ENCODE measurements around the gene MICU1. TPM values are rescaled to one million over a fixed set of nuclear protein-coding genes. Genes with fewer than 3 reads are reported as not detected.
"Not testable (repeated sequence)": the region's sequence is repeated elsewhere in the genome, so short reads cannot be mapped to it uniquely, and the experiment has no call there.

Gene MICU1
- total RNA-seq, 2 donors from 2014 or later: 30.9 to 36.0 TPM

GRCh38 chr10:72653383-72654096, 27.7 kb upstream of the MICU1 start:
- Histone ChIP-seq H3K9me3 (no peaks in the 10 kb centered on the region), H3K27ac (no peak overlapping the region), H3K4me1 (no peaks in the 10 kb centered on the region), H3K4me3 (no peak overlapping the region), H3K27me3 (no peaks in the 10 kb centered on the region), H3K36me3 (no peaks in the 10 kb centered on the region)
- TF ChIP-seq CTCF (IDR thresholded peaks at IDR 0.05): no peak
- no peak for DNase-seq (ENCODE audit: low spot score)

GRCh38 chr10:72649291-72649690, 23.4 kb upstream of the MICU1 start:
- DNase-seq (ENCODE audit: low spot score): no peak

GRCh38 chr10:72648301-72648700, 22.4 kb upstream of the MICU1 start:
- no peak for DNase-seq (ENCODE audit: low spot score)
- H3K4me1 ChIP-seq: no peaks in the 10 kb centered on the region
- H3K27ac ChIP-seq: no peak overlapping the region
- H3K4me3 ChIP-seq: no peak overlapping the region
- H3K27me3 ChIP-seq: no peaks in the 10 kb centered on the region
- TF ChIP-seq CTCF (IDR thresholded peaks at IDR 0.05): no peak
- no peaks in the 10 kb centered on the region for H3K9me3 ChIP-seq
- no peaks in the 10 kb centered on the region for H3K36me3 ChIP-seq

More at GRCh38 chr10:72649291-72649690, 23.4 kb upstream of the MICU1 start:
- H3K4me3 ChIP-seq: no peak overlapping the region
- no peak overlapping the region for H3K27ac ChIP-seq
- no peak for TF ChIP-seq CTCF (IDR thresholded peaks at IDR 0.05)
- H3K36me3 ChIP-seq: no peaks in the 10 kb centered on the region
- no peaks in the 10 kb centered on the region for H3K9me3 ChIP-seq
- H3K27me3 ChIP-seq: no peaks in the 10 kb centered on the region
- H3K4me1 ChIP-seq: no peaks in the 10 kb centered on the region

GRCh38 chr10:72646971-72647370, 21.1 kb upstream of the MICU1 start:
- H3K27me3 ChIP-seq; H3K36me3 ChIP-seq; H3K4me3 ChIP-seq; H3K9me3 ChIP-seq; H3K4me1 ChIP-seq; DNase-seq (ENCODE audit: low spot score); H3K27ac ChIP-seq: not testable (repeated sequence)

- Histone ChIP-seq H3K4me3 (no peak overlapping the region), H3K27ac (no peak overlapping the region), H3K36me3 (no peaks in the 10 kb centered on the region), H3K4me1 (no peaks in the 10 kb centered on the region), H3K9me3 (no peaks in the 10 kb centered on the region), H3K27me3 (no peaks in the 10 kb centered on the region)
- no peak for DNase-seq (ENCODE audit: low spot score)
- TF ChIP-seq CTCF (IDR thresholded peaks at IDR 0.05): no peak
These were observed 19.5 kb upstream of the MICU1 start for GRCh38 chr10:72645263-72645858.

GRCh38 chr10:72642318-72642717, 16.4 kb upstream of the MICU1 start:
- no peaks in the 10 kb centered on the region for H3K27me3 ChIP-seq

More at GRCh38 chr10:72642318-72642717, 16.4 kb upstream of the MICU1 start:
- H3K36me3 ChIP-seq: no peaks in the 10 kb centered on the region
- no peak for DNase-seq (ENCODE audit: low spot score)
- no peak overlapping the region for H3K4me3 ChIP-seq
- no peak overlapping the region for H3K27ac ChIP-seq
- H3K9me3 ChIP-seq: no peaks in the 10 kb centered on the region
- peaks cover 0 to 6% of the 10 kb centered on the region in 2 donors for H3K4me1 ChIP-seq
- no peak for TF ChIP-seq CTCF (IDR thresholded peaks at IDR 0.05)
